GM12878 (cell line): ENCODE results near the gene IDS.

ENCODE experiments used
- EP300 ChIP-seq, 2 experiments: fragments of 150-350 bp in 1 of 2; IDR thresholded peaks; 2 replicates each; pipeline ENCODE4 v1.6.1; 2011 to 2012; ENCODE audit warnings: low read depth in 2 of 2, low read length in 2 of 2, borderline replicate concordance in 1 of 2, improper control_type of control experiment in 1 of 2, inconsistent platforms in 1 of 2; ENCODE audit not compliant: control insufficient read depth in 1 of 2
- EZH2 ChIP-seq: IDR thresholded peaks from 2 replicates; pipeline ENCODE4 v1.6.1; 2012; ENCODE audit warnings: low read depth, mild to moderate bottlenecking, control low read depth, inconsistent platforms, low read length, borderline replicate concordance; ENCODE audit not compliant: control insufficient read depth
- SIX5 ChIP-seq: IDR thresholded peaks from 2 replicates; pipeline ENCODE4 v1.6.1; 2011; ENCODE audit warnings: mild to moderate bottlenecking, low read depth, low read length, moderate library complexity; ENCODE audit not compliant: severe bottlenecking

DNA sequence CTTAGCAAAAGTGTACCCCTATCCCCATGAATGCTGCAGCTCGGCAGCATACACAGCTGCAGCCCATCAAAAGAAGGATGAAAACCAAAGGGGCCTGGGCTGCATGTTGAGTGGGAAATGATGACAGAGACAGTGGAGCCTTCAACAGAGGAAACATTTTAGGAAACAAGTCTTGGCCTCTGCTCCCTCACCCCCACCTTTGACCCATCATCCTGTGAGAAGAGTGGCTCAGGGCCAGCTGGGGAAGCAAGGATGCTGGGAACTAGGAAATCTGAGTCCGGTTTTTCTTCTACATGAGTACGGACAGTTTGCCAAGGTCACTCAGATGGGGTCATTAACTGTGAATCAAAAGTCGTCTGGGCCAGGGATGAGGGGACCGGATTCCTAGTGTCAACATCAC, 37.2 kb downstream of the IDS start:
- TF ChIP-seq EZH2 (no peak), EP300 (IDR thresholded peaks at IDR 0.05; ENCODE audit: borderline replicate concordance in 1 of 2, control insufficient read depth in 1 of 2, low read depth in 2 of 2, low read length in 2 of 2) (no peak), SIX5 (no peak)
